Retina (tissue), 1 donor: ENCODE results near the gene NPPB.

Experiments used
- DNase-seq: peaks from one replicate; pipeline ENCODE4 v3.0.0-alpha.2; 2016

NPPB gene

DNA sequence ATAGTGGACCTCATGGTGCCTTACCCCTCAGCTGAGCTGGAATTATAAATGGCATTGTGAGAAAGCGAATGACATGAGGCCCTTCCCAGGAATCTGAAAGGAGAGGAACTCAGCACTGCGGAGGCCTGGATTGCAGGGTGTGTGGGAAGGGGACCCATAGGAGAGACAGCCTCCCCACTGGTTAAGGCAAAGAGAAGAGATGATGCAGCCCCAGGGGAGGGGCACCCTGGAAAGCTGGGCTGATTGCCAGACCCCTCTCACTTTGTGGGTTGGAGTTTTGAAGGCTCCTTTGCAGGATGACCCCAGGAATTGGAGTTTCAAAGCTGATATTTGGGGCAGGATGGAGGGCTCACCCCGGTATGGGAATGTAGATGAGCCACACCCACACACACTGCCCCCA, 2.0 kb downstream of the NPPB start:
- DNase-seq: no peak

DNA sequence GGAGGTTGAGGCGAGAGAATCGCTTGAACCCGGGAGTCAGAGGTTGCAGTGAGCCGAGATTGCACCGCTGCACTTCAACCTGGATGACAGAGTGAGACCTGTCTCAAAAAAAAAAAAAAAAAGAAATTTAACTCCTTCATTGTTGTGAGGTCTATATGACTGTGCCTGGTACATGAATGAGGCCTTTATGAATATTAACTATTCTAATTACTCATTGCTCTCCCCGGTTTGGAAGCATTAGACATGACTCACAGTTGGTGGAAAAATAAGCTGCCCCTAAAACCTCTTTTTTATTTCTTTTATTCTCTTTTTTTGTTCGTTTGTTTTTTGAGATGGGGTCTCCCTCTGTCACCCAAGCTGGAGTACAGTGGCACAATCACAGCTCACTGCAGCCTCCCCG, 3.3 kb downstream of the NPPB start:
- DNase-seq: no peak

DNA sequence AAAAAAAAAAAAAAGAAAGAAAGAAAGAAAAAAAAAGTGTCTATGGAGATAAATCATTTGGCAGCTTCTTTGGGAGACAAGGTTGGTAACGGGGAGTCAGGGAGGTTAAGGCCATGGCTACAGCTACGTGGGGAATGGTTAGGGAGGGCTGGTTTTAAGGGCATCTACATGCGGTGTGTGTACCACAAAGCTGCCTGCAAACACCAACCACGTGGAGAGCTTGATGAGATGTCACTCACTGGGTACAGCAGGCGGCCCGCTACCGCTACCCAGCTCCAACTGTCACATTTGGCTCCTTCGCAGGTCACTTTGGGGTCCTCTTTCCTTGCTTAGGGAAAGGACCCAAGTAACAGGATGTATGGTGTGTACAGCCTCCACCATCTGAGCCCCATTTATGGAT, 4.2 kb downstream of the NPPB start:
- DNase-seq: no peak

DNA sequence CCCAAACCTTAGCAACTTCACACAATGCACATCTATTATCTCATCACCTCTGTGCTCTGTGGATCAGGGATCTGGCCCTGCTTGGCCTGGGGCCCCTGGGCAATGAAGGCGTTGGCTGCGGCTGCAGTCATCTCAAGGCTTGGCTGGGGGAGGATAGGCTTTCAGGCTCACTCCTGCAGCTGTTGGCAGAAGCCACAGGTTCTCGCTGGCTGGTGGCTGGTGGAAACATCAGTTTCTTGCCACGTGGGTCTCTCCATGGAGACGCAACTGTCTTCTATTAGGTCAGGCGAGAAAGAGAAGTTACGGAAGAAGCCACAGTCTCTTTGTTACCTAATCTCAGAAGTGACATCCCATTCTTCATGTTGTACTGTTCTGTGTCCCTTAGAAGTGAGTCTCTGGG, 7.6 kb downstream of the NPPB start:
- no peak for DNase-seq

- no peak for DNase-seq
Observed at GRCh38 chr1:11850156-11850555, 8.6 kb downstream of the NPPB start.

DNA sequence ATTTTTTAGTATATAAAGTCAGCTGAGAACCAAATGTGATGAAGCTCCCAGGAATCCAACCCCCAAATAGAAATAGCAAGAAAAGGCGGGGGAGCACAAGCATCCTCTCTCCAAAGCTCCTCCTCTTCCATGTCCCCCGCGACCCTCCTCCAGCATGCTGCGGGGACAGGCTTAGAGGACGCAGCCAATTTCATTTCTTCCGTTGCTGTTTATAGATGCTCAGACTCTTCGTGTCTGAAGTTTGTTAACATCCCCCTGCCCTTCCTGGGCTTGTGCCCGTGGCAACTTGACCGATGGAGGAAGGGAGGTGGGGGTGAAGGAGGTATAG, 10.4 kb downstream of the NPPB start:
- DNase-seq: no peak

DNA sequence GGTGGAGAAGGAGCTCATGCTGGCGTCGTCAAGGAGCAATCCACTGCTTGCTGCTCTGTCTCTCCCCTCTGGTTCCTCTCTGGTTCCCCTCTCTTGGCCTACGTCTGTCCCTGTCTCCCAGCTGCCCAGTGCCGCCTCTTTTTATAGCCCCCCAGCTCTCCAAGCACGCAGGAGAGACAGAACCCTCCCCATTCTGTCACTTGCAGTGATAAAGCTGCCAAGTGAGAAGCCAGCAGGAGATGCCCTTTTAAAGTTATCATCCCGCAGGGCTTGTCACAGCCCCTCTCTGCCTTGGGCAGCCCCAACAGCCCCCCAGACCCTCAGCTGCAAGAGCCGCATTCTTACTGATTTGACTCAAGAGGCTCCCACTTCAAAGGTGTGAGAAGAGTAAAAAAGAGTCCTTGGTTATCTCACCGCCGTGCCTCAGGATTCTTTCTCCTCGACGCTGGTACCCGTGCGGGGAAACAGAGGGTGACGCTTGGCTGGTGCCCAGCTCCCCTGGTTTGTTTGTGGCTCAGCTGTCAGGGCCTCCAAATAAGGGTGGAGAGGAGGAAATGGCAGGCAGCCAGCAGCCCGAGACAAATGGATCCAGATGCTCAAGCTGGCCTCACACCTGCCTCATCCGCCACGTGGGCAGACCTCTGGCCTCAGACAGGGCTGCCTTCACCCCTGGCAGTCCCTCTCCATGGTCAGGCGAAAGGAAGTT, 10.9 kb downstream of the NPPB start, which contains the start of gene NPPA:
TSS of gene NPPA (minus strand) at position 117 of the 706 bp plus-strand sequence. CDS start at position 18, 99 bp downstream.
- DNase-seq: no peak

DNA sequence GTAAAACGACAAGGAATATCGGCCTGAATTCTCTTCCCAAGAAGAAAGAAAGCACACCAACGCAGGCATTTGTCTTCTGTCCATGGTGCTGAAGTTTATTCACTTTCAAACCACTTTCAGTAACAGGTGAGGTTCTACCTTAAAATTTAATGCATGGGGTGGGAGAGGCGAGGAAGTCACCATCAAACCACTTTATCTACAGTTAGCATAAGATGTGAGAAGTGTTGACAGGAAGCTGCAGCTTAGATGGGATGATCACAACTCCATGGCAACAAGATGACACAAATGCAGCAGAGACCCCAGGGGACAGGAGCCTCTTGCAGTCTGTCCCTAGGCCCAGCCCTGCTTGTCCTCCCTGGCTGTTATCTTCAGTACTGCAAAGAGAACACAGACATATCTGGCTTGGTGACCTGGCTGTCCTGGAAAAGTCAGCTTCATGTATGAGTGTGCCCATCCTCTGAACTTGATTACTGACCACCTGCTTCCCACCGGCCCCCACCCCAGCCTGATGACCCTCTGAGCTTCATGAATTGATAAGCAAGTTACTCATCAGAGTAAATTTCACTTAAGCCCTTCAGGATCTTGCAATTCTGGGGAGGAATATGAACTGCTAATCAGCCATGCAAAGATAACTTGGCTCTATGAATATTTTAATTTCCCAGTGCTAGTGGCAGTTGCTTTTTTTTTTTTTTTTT, 13.0 kb downstream of the NPPB start:
- DNase-seq: peak; percentile 49

DNA sequence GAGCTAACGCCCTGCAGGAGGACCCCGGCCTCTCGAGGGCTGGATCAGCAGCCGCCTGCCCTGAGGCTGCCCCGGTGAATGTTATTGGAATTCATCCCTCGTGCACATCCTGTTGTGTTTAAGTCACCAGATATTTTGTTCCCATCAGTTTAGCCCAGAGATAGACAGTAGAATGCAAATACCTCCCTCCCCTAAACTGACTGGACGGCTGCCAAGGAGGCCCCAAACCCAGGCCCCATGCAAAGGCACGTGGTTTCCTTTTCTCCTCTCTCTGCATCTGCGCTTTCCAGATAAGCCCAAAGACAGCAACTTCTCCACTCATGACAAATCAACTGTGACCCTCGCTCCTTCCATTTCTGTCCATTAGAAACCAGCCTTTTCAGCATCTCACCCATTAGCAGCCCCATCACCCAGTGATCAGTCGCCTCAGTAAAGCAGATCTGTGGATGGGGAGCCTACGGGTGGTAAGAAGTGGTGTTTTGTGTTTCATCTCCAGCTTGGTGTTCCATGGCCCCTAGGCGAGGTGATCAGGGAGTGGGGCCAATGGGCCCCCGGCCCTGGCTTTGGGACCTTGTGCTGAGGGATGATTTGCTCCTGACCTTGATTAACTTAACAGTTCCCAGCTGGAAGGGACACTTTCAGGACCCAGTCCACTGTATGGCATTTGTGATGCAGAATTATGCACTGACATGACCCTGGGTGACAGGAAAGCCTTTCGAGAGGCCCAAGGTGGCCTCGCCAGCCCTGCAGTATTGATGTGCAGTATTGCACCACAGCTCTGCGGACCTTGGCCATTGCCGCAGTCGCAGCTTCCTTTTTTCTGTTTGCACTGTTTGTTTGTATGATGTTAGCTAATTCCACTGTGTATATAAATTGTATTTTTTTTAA, 16.3 kb downstream of the NPPB start:
- no peak for DNase-seq

DNA sequence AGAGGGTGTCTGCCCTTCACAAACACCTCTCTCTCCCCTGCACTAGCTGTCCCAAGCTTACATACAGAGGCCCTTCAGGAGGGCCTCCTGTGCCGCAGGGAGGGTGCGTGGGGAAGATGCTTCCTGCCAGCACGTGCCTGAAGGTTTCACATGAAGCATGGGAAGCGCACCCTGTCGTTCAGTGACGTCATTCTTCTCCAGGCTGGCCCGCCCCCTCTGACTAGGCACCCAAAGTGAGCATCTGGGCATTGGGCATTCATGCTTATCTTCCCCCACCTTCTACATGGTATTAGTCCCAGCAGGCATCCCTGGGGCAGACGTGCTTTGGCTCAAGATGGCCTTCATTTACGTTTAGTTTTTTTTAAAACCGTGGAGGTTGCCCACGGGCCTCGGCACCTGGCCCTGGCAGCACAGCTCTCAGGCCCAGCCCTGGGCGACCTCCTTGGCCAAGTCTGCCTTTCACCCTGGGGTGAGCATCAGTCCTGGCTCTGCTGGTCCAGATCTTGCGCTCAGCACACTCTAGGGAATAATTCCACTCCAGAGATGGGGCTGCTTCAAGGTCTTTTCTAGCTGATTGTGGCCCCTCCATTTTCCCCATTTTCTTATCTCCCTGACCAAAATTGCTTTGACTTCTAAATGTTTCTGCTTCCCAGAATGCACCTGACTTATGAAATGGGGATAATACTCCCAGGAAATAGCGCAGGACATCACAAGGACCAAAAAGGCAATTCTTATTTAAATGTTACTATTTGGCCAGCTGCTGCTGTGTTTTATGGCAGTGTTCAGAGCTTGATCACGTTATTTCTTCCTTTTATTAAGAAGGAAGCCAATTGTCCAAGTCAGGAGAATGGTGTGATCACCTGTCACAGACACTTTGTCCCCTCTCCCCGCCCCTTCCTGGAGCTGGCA, 17.2 kb downstream of the NPPB start:
- no peak for DNase-seq

DNA sequence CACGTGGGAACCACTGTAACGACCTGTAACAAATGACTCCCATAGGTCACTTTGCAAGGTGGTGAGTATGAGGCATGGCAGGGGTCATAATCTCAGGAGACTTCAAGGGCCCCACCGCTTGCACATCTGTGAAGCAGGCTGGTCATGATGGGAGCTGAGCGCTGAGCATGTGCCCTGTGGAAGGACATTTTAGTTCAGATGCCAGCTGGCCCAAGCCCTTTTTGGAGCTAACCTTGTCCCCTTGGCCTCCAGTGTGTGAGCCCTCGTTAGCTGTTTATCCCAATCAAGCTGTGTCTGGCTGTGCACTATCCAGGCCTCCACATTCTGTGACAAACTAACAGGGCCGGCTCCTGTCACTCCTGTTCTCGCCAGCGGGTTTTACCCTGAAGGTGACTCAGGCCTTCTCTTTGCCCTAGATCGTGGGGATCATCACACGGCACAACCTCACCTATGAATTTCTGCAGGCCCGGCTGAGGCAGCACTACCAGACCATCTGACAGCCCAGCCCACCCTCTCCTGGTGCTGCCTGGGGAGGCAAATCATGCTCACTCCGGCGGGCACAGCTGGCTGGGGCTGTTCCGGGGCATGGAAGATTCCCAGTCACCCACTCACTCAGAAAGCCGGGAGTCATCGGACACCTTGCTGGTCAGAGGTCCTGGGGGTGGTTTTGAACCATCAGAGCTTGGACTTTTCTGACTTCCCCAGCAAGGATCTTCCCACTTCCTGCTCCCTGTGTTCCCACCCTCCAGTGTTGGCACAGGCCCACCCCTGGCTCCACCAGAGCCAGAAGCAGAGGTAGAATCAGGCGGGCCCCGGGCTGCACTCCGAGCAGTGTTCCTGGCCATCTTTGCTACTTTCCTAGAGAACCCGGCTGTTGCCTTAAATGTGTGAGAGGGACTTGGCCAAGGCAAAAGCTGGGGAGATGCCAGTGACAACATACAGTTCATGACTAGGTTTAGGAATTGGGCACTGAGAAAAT, 18.7 kb downstream of the NPPB start:
- no peak for DNase-seq

DNA sequence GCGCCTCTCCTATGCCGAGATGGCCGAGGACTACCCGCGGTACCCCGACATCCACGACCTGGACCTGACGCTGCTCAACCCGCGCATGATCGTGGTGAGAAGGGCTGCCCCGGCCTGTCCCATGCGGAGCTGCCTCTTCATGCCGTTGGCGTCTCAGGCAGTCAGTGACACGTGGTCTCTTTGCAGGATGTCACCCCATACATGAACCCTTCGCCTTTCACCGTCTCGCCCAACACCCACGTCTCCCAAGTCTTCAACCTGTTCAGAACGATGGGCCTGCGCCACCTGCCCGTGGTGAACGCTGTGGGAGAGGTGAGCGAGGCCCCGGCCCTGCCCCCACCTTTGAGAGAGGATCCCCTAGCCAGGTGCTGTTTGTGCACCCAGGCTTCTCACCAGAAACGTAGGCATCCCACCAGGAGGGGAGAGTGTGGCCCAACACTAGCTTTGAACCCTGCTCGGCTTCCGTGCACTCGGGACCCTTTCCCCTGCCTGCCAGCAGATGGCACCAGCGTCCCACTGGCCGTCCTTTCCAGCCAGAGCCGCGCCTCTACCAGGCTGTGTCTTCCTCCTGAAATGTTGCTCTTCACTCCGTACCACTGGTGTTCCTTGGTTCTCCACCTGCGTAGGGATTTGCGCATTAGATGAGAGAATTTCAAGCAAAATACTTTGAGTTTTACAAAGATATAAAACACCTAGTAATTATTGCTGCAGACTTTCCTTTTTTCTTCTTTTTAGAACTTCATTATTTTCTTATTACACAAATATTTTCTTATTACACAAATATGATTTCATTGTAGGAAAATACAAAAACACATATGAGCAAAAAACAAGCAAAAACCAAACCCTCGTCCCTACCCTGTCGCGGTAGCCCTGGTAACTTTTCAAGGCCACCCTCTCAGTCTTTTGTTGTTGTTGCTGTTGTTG, 20.1 kb downstream of the NPPB start:
- peak; percentile 74 for DNase-seq

GRCh38 chr1:11837767-11838348, 20.9 kb downstream of the NPPB start:
- DNase-seq: no peak

DNA sequence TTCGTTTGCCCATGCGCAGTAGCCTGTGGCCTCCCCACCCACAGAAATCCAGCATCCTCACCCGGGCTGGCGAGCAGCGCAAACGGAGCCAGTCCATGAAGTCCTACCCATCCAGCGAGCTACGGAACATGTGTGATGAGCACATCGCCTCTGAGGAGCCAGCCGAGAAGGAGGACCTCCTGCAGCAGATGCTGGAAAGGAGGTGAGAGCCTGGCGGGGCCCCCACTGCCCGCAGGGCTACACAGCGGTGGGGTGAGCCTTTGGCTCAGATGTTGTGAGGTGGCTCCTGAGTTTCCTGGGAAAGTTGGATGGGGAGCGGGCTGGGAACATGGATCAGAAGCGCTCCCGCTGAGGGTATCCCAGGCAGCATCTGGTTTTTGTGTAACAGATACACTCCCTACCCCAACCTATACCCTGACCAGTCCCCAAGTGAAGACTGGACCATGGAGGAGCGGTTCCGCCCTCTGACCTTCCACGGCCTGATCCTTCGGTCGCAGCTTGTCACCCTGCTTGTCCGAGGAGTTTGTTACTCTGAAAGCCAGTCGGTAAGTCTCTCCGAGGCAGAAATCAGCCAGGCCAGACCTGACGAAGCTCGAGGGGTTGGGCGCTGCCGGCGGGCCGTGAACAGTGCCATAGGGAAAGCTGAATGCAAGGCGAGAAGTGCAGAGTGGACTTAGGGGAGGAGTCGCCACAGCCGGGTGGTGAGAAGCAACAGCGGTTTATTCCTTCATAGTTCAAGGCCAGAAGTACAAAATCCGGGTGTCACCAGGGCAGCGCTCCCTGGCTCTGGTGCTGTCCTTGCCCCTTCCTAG, 21.6 kb downstream of the NPPB start:
- no peak for DNase-seq

DNA sequence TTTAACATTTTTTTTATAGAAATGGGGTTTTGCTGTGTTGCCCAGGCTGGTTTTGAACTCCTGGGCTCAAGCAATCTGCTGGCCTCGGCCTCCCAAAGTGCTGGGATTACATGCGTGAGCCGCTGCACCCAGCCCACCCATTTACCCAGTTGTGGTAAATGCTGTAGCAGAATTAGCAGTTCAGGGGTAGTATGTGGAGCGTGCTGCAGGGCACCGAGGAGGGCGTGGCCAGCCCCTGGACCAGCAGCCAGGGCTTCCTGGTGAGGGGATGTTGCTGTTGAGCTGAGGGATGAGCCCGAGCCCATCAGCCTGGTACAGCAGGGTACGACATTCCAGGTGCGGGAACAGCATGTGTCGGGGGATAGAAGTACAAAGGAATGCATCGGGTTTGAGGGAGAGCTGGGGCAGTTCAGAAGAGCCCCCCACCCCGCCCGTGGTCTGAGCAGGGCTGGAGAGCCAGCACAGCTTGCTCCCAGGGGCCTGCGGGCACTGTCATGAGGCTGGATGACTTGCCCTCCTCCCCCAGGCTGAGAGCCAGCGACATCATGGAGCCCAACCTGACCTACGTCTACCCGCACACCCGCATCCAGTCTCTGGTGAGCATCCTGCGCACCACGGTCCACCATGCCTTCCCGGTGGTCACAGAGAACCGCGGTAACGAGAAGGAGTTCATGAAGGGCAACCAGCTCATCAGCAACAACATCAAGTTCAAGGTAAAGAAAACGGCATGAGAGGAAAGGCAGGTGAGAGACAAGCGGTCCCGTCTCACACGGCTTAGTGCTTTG, 23.1 kb downstream of the NPPB start:
- DNase-seq: no peak

DNA sequence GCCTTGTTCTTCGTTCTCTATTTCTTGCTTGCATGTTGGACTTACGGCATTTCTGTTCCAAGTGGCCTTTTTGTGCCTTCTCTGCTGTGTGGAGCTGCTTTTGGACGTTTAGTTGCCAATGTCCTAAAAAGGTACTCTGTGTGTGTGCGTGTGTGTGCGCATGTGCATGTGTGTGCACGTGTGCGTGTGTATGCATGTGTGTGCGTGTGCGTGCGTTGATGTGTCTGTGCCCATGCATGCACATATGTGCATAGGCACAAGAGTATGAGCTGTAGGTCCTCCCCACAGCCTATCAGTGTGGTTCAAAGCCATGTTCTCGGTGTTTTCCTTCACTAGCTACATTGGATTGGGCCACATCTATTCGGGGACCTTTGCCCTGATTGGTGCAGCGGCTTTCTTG, 24.8 kb downstream of the NPPB start:
- DNase-seq: no peak

DNA sequence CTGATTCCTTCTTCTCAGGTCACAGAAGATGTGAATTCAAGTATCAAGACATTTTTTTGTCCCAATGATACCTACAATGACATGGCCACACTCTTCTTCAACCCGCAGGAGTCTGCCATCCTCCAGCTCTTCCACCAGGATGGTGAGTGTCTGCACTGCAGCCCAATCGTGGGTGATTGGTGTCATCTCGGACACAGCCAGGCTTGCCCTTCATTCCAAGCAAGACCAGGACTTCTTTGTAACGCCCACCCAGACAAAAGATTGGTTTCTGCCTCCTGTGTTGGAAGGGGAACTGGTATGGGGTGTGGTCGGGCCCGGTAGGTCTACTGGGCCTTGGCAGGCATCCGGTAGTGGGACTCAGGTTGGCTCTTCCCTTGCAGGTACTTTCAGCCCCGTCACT, 25.2 kb downstream of the NPPB start:
- DNase-seq: no peak
